A549 (cell line): Measurements from ENCODE around the gene IGFN1. TPM values are rescaled to one million over a fixed set of nuclear protein-coding genes. Genes with fewer than 3 reads are reported as not detected.

Source experiments
- ATAC-seq, 2 experiments: fragments of 200-7000 bp in 1 of 2; fragments of >200 bp in 1 of 2; cut with Nextera tagmentation in 1 of 2; cut with Tn5 transposase in 1 of 2; 3 replicates each; pipeline versions ENCODE4 v1.8.0 to v1.9.1; 2018 to 2020; ENCODE audit warnings: mild to moderate bottlenecking in 1 of 2, moderate library complexity in 1 of 2
- CTCF ChIA-PET: fragments of 300-600 bp; sonication (Branson Sonifier 250); formaldehyde crosslinking; extraction: SDS; loops from one replicate; lab custom pipeline; 2021; ENCODE audit warnings: antibody characterized with exemption, inconsistent platforms; lab: Yijun Ruan, JAX
- POLR2A ChIA-PET: fragments of 350-600 bp; formaldehyde crosslinking; extraction: SDS; loops from one replicate; lab custom pipeline; 2021; ENCODE audit warnings: antibody characterized with exemption, inconsistent platforms; lab: Yijun Ruan, JAX
- DNase-seq, 2 experiments: peaks; one replicate each; pipeline versions ENCODE4 v3.0.0 to v3.0.0-alpha.2; 2011 to 2016; ENCODE audit warnings: low read depth in 1 of 2, low spot score in 1 of 2
- FAIRE-seq: peaks from 2 replicates; lab custom pipeline; 2011; peaks lifted over from hg19 to GRCh38; lab: Jason Lieb, UNC
- H3K27ac ChIP-seq, 2 experiments: fragments of >200 bp; sonication (Bioruptor Twin); formaldehyde crosslinking; 3 replicates each; pipeline ENCODE4 v1.5.1; 2016 to 2017
- H3K4me1 ChIP-seq: fragments of >200 bp; sonication (Bioruptor Twin); formaldehyde crosslinking; 3 replicates; pipeline ENCODE4 v1.6.1; 2016
- H3K4me2 ChIP-seq: fragments of >200 bp; sonication (Bioruptor Twin); formaldehyde crosslinking; 3 replicates; pipeline ENCODE4 v1.6.1; 2016
- H3K4me3 ChIP-seq: fragments of >200 bp; sonication (Bioruptor Twin); formaldehyde crosslinking; 3 replicates; pipeline ENCODE4 v1.5.1; 2016
- H3K9me3 ChIP-seq: fragments of >200 bp; sonication (Bioruptor Twin); formaldehyde crosslinking; 3 replicates; pipeline ENCODE4 v1.6.1; 2016
- BCL3 ChIP-seq: fragments of >200 bp; sonication (Bioruptor Twin); formaldehyde crosslinking; IDR thresholded peaks from 3 replicates; pipeline ENCODE4 v1.6.1; 2016
- BHLHE40 ChIP-seq: IDR thresholded peaks from 2 replicates; pipeline ENCODE4 v1.6.1; 2012; ENCODE audit warnings: low read depth, low read length, inconsistent platforms
- CBX8 ChIP-seq: fragments of 200-600 bp; sonication (generic); IDR thresholded peaks from 2 replicates; pipeline ENCODE4 v1.6.1; 2016
- CEBPB ChIP-seq, 2 experiments: fragments of >200 bp in 1 of 2; sonication (Bioruptor Twin) in 1 of 2; formaldehyde crosslinking in 1 of 2; IDR thresholded peaks; 2 replicates each; pipeline ENCODE4 v1.6.1; 2012 to 2016
- CHD2 ChIP-seq: fragments of 150-350 bp; IDR thresholded peaks from 2 replicates; pipeline ENCODE4 v1.6.1; 2014; ENCODE audit warnings: low read length; ENCODE audit not compliant: partially characterized antibody
- CHD4 ChIP-seq: fragments of 200-600 bp; sonication (generic); IDR thresholded peaks from 2 replicates; pipeline ENCODE4 v1.6.1; 2016; ENCODE audit warnings: antibody characterized with exemption, mild to moderate bottlenecking, borderline replicate concordance
- CTCF ChIP-seq: fragments of >200 bp; sonication (Bioruptor Twin); formaldehyde crosslinking; IDR thresholded peaks from 3 replicates; pipeline ENCODE4 v1.5.1; 2016
- E2F6 ChIP-seq: IDR thresholded peaks from 2 replicates; pipeline ENCODE4 v1.6.1; 2012; ENCODE audit warnings: low read depth, borderline replicate concordance
- EHMT2 ChIP-seq: fragments of 200-600 bp; sonication (generic); IDR thresholded peaks from 2 replicates; pipeline ENCODE4 v1.6.1; 2016; ENCODE audit warnings: antibody characterized with exemption, low read depth, mild to moderate bottlenecking, moderate library complexity
- ESRRA ChIP-seq: fragments of 150-350 bp; IDR thresholded peaks from 2 replicates; pipeline ENCODE4 v1.6.1; 2014; ENCODE audit warnings: mild to moderate bottlenecking, low read length, borderline replicate concordance
- FOSB ChIP-seq: fragments of 250-450 bp; sonication (Bioruptor Pico); IDR thresholded peaks from 2 replicates; pipeline ENCODE4 v1.5.0; 2020; ENCODE audit warnings: mild to moderate bottlenecking, moderate library complexity
- HES2 ChIP-seq: fragments of >200 bp; sonication (Bioruptor Twin); formaldehyde crosslinking; IDR thresholded peaks from 2 replicates; pipeline ENCODE4 v1.6.1; 2016
- HMGXB4 ChIP-seq: fragments of 250-450 bp; sonication (Bioruptor Pico); IDR thresholded peaks from 2 replicates; pipeline ENCODE4 v1.5.0; 2021; ENCODE audit warnings: mild to moderate bottlenecking, moderate library complexity, borderline replicate concordance
- JUN ChIP-seq, 2 experiments: fragments of >200 bp; sonication (Bioruptor Twin); formaldehyde crosslinking; IDR thresholded peaks; 2 replicates in 1 of 2; 3 replicates in 1 of 2; pipeline ENCODE4 v1.6.1; 2016 to 2017
- JUNB ChIP-seq: fragments of >200 bp; sonication (Bioruptor Twin); formaldehyde crosslinking; IDR thresholded peaks from 2 replicates; pipeline ENCODE4 v1.6.1; 2016
- MAFK ChIP-seq: fragments of 450-650 bp; IDR thresholded peaks from 2 replicates; pipeline ENCODE4 v1.6.1; 2014; ENCODE audit not compliant: partially characterized antibody
- PBX3 ChIP-seq: IDR thresholded peaks from 2 replicates; pipeline ENCODE4 v1.6.1; 2012
- PHF8 ChIP-seq: fragments of 200-600 bp; sonication (generic); IDR thresholded peaks from 2 replicates; pipeline ENCODE4 v1.6.1; 2016; ENCODE audit warnings: low read depth, mild to moderate bottlenecking, antibody characterized with exemption, moderate library complexity, borderline replicate concordance
- RAD21 ChIP-seq, 2 experiments: fragments of >200 bp in 1 of 2; sonication (Bioruptor Twin) in 1 of 2; formaldehyde crosslinking in 1 of 2; IDR thresholded peaks in 1 of 2; conservative IDR thresholded peaks in 1 of 2; 2 replicates in 1 of 2; 3 replicates in 1 of 2; pipeline ENCODE4 v1.6.1; 2012 to 2018; ENCODE audit warnings: inconsistent platforms in 1 of 2
- RARB ChIP-seq: fragments of 250-450 bp; sonication (Bioruptor Pico); IDR thresholded peaks from 2 replicates; pipeline ENCODE4 v1.8.0; 2021; ENCODE audit warnings: mild to moderate bottlenecking, moderate library complexity
- SMC3 ChIP-seq: fragments of >200 bp; sonication (Bioruptor Twin); formaldehyde crosslinking; IDR thresholded peaks from 3 replicates; pipeline ENCODE4 v1.6.1; 2018; ENCODE audit warnings: inconsistent platforms
- ZC3H11A ChIP-seq: fragments of 450-650 bp; IDR thresholded peaks from 2 replicates; pipeline ENCODE4 v1.6.1; 2014; ENCODE audit warnings: antibody characterized with exemption, mild to moderate bottlenecking
- ZNF302 ChIP-seq: fragments of 250-450 bp; sonication (Bioruptor Pico); IDR thresholded peaks from 2 replicates; pipeline ENCODE4 v1.9.0; 2021; ENCODE audit warnings: inconsistent platforms, mild to moderate bottlenecking, moderate library complexity
- WGBS: methylation state at CpG from one replicate; pipeline ENCODE4 v1.1.6; 2017; ENCODE audit errors: missing lambda C conversion rate; 5-methylcytosine and 5-hydroxymethylcytosine counted together
- polyA plus RNA-seq, 4 experiments: library from polyadenylated mRNA; depleted of rRNA in 3 of 4; stranded (reverse); fragments of >200 nt; fragmentation: RNase III in 1 of 4; extraction: RNeasy Plus Mini Kit Qiagen cat#74134 plus additional on column Dnase treatment in 1 of 4; gene quantifications; 2 replicates in 3 of 4; 3 replicates in 1 of 4; pipeline ENCODE4 v1.2.3, GENCODE V29; 2011 to 2017

Gene IGFN1
- polyA plus RNA-seq, 2 of the 4 experiments (the other 2 are of a cell fraction), result 0.03 to 4.7 TPM

- Histone ChIP-seq H3K9me3 (no peaks in the 10 kb centered on the region), H3K4me1 (peaks cover 7% of the 10 kb centered on the region), H3K4me2 (peak overlapping the region; percentile 94), H3K4me3 (peak overlapping the region; percentile 95), H3K27ac (peak overlapping the region; percentile 91 to 97)
- WGBS, result 8% methylated on average over 13 of the region's 37 CpGs
- peak in 1 of 2 experiments; percentile 83 for DNase-seq
- POLR2A ChIA-PET, result interaction anchor here (0.6 to 1.3 kb wide), 4 partner anchors 10 to 16 kb away, joined by 3 to 5 read pairs (median 5); no protein-coding TSS in a partner anchor
- TF ChIP-seq PHF8 (peak; percentile 81; the same call in 1 of the 2 replicates), RARB (CRISPR knock-in tag) (no peak), MAFK (no peak), JUNB (no peak), ESRRA (no peak), E2F6 (no peak), JUN (IDR thresholded peaks at IDR 0.05) (peak in 1 of 2 experiments; percentile 28; a peak in 1 of 5 replicates), HMGXB4 (CRISPR knock-in tag) (no peak), CBX8 (no peak)
- ATAC-seq, result peak; percentile 89 to 94
- FAIRE-seq, result no peak
- CTCF ChIA-PET, result interaction anchor here (0.6 to 11.5 kb wide), 15 partner anchors 9 to 110 kb away, joined by 3 to 112 read pairs (median 4); partner anchors contain the start of gene ASCL5
Measured at GRCh38 chr1:201153474-201154388, 36.9 kb upstream of the IGFN1 start.

- DNase-seq (peak; percentile 93 to 97), ATAC-seq (peak; percentile 88 to 95), FAIRE-seq (peak; percentile 13)
- H3K27ac ChIP-seq, result peak within 1 kb of the TSS; percentile 91 to 97
- POLR2A ChIA-PET, result interaction anchor here (0.6 to 1.3 kb wide), 4 partner anchors 9 to 17 kb away, joined by 3 to 5 read pairs (median 5); no protein-coding TSS in a partner anchor
- WGBS, result 28% methylated on average over 21 of the region's 31 CpGs
- no peaks in the 10 kb centered on the region for H3K9me3 ChIP-seq
- peak within 1 kb of the TSS; percentile 94 for H3K4me2 ChIP-seq
- CTCF ChIA-PET, result interaction anchor here (0.6 to 11.5 kb wide), 9 partner anchors 10 to 111 kb away, joined by 3 to 112 read pairs (median 4); no protein-coding TSS in a partner anchor
- peaks cover 7% of the 10 kb centered on the region for H3K4me1 ChIP-seq
- peak within 1 kb of the TSS; percentile 95 for H3K4me3 ChIP-seq
- TF ChIP-seq CEBPB (IDR thresholded peaks at IDR 0.05), result peak; percentile 97 to 100
- 0 out of 3 replicates have a peak, but pooled peaks have one; percentile 74 for TF ChIP-seq BCL3
- TF ChIP-seq ZNF302 (CRISPR knock-in tag), result no peak
- no peak for TF ChIP-seq CHD4
- no peak for TF ChIP-seq CTCF
- no peak for TF ChIP-seq RAD21 (conservative IDR thresholded peaks at IDR 0.05 in 1 of 2, IDR thresholded peaks at IDR 0.05 in 1 of 2)
- TF ChIP-seq EHMT2, result no peak
- peak; percentile 91 for TF ChIP-seq PBX3
- no peak for TF ChIP-seq JUNB
- TF ChIP-seq FOSB, result no peak
- no peak for TF ChIP-seq ZC3H11A
- TF ChIP-seq SMC3, result no peak
- TF ChIP-seq CHD2, result no peak
- TF ChIP-seq HES2, result peak; percentile 39; the same call in 1 of the 2 replicates
- no peak for TF ChIP-seq BHLHE40
Measured at GRCh38 chr1:201154389-201155165, 36.0 kb upstream of the IGFN1 start, which contains the start of gene TMEM9. TSS of gene TMEM9 (minus strand) at chr1:201154474. CDS start at chr1:201153923, 551 bp downstream.
